ENCODE data around the gene KIAA1217. TPM values are rescaled to one million over a fixed set of nuclear protein-coding genes. Genes with fewer than 3 reads are reported as not detected.

The KIAA1217 gene
- total and polyA plus RNA-seq, 3 donors from 2014 or later: 40.0 to 197 (median 134) TPM

- H3K27me3 ChIP-seq: no peaks in the 10 kb centered on the region
Observed at GRCh38 chr10:24575481-24576002, 366.6 kb downstream of the KIAA1217 start.

GRCh38 chr10:24579448-24579847 is 370.5 kb downstream of the KIAA1217 start:
- no peak for DNase-seq
- WGBS, 2 donors: 93 to 97% methylated on average over 1 of the region's 1 CpG
- Histone ChIP-seq H3K4me3 (no peak overlapping the region), H3K27ac (no peak overlapping the region), H3K27me3 (no peaks in the 10 kb centered on the region), H3K36me3 (ENCODE audit: low read depth, missing control alignments) (no peaks in the 10 kb centered on the region), H3K9me3 (no peaks in the 10 kb centered on the region), H3K4me1 (no peaks in the 10 kb centered on the region)
- intact Hi-C loops (cut with DNase I; ENCODE audit: low total_unique reads): no loop called here
- no peak for TF ChIP-seq POLR2A (IDR thresholded peaks at IDR 0.05)
- TF ChIP-seq CTCF (IDR thresholded peaks at IDR 0.05): no peak

More at GRCh38 chr10:24575481-24576002, 366.6 kb downstream of the KIAA1217 start:
- Histone ChIP-seq H3K4me1 (no peaks in the 10 kb centered on the region), H3K36me3 (ENCODE audit: low read depth, missing control alignments) (no peaks in the 10 kb centered on the region), H3K27ac (no peak overlapping the region), H3K4me3 (no peak overlapping the region), H3K9me3 (no peaks in the 10 kb centered on the region)
- intact Hi-C loops (cut with DNase I; ENCODE audit: low total_unique reads): no loop called here
- no peak for TF ChIP-seq POLR2A (IDR thresholded peaks at IDR 0.05)
- TF ChIP-seq CTCF (IDR thresholded peaks at IDR 0.05): no peak
- DNase-seq: no peak
- 80 to 84% methylated on average over 10 of the region's 10 CpGs for WGBS, 2 donors

- DNase-seq: no peak
- Histone ChIP-seq H3K27me3 (no peaks in the 10 kb centered on the region), H3K36me3 (ENCODE audit: low read depth, missing control alignments) (no peaks in the 10 kb centered on the region), H3K27ac (no peak overlapping the region), H3K9me3 (no peaks in the 10 kb centered on the region), H3K4me3 (no peak overlapping the region), H3K4me1 (no peaks in the 10 kb centered on the region)
- intact Hi-C loops (cut with DNase I; ENCODE audit: low total_unique reads): no loop called here
- TF ChIP-seq POLR2A (IDR thresholded peaks at IDR 0.05): no peak
- no peak for TF ChIP-seq CTCF (IDR thresholded peaks at IDR 0.05)
- WGBS, 2 donors: 40 to 46% methylated on average over 4 of the region's 4 CpGs
Observed at GRCh38 chr10:24579906-24580305, 371.0 kb downstream of the KIAA1217 start.

- 89 to 96% methylated on average over 2 of the region's 2 CpGs for WGBS, 2 donors
- H3K4me1 ChIP-seq: no peaks in the 10 kb centered on the region
- no peaks in the 10 kb centered on the region for H3K9me3 ChIP-seq
- TF ChIP-seq POLR2A (IDR thresholded peaks at IDR 0.05): no peak
- no peak overlapping the region for H3K27ac ChIP-seq
- H3K4me3 ChIP-seq: no peak overlapping the region
- intact Hi-C loops (cut with DNase I; ENCODE audit: low total_unique reads): no loop called here
- no peaks in the 10 kb centered on the region for H3K27me3 ChIP-seq
- no peaks in the 10 kb centered on the region for H3K36me3 ChIP-seq (ENCODE audit: low read depth, missing control alignments)
- no peak for DNase-seq
Observed at GRCh38 chr10:24589265-24589664, 380.3 kb downstream of the KIAA1217 start.

- H3K4me3 ChIP-seq: no peak overlapping the region
- no peak overlapping the region for H3K27ac ChIP-seq
- intact Hi-C loops (cut with DNase I; ENCODE audit: low total_unique reads): no loop called here
- H3K9me3 ChIP-seq: no peaks in the 10 kb centered on the region
- no peaks in the 10 kb centered on the region for H3K27me3 ChIP-seq
- TF ChIP-seq CTCF (IDR thresholded peaks at IDR 0.05) (no peak), POLR2A (IDR thresholded peaks at IDR 0.05) (no peak)
- DNase-seq: no peak
- H3K4me1 ChIP-seq: no peaks in the 10 kb centered on the region
- no peaks in the 10 kb centered on the region for H3K36me3 ChIP-seq (ENCODE audit: low read depth, missing control alignments)
Observed at GRCh38 chr10:24590697-24591457, 381.9 kb downstream of the KIAA1217 start.
